Stimulated activated CD4-positive, alpha-beta T cell treated with anti-CD3 and anti-CD28 coated beads, Interleukin-12 subunit alpha, Interleukin-12 subunit beta, amount 100 ng/mL, for 24 hours (primary cell): Measurements from ENCODE around the gene ASNSD1.
"Not testable (repeated sequence)": the region's sequence is repeated elsewhere in the genome, so short reads cannot be mapped to it uniquely, and the experiment has no call there.

Source experiments
- DNase-seq, 2 experiments: peaks; one replicate each; pipeline ENCODE4 v3.0.0-alpha.2; 2020; ENCODE audit warnings: low read depth in 2 of 2

ASNSD1 gene

GRCh38 chr2:189646521-189646920 is 14.7 kb upstream of the ASNSD1 start:
- DNase-seq: no peak

GRCh38 chr2:189648846-189649509 is 12.3 kb upstream of the ASNSD1 start:
- no peak for DNase-seq

DNA sequence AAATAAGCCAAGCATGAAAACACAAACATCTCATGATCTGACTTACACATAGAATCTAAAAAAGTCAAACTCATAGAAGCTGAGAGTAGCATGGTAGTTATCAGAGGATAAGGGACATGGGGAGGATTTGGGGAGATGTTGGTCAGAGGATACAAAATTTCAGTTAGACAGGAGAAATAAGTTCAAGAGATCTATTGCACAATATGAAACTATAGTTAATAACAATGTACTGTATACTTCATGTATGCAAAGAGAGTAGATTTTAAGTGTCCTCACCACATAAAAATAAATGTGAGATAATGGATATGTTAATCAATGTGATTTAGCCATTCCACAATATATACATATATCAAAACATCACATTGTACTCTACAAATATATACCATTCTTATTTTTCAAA is 10.0 kb upstream of the ASNSD1 start:
- no peak for DNase-seq

DNA sequence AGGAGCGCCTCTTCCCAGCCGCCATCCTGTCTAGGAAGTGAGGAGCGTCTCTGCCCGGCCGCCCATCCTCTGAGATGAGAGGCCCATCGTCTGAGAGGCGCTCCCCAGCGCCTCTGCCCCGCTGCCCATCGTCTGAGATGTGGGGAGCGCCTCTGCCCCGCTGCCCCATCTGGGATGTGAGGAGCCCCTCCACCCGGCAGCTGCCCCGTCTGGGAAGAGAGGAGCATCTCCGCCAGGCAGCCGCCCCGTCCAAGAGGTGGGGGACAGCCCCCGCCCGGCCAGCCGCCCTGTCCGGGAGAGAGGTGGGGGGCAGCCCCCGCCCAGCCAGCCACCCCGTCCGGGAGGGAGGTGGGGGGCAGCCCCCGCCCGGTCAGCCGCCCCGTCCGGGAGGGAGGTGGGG is 7.8 kb upstream of the ASNSD1 start:
- not testable (repeated sequence) for DNase-seq

GRCh38 chr2:189654641-189655040 is 6.6 kb upstream of the ASNSD1 start:
- DNase-seq: no peak

GRCh38 chr2:189657867-189658266 is 3.4 kb upstream of the ASNSD1 start:
- no peak for DNase-seq

DNA sequence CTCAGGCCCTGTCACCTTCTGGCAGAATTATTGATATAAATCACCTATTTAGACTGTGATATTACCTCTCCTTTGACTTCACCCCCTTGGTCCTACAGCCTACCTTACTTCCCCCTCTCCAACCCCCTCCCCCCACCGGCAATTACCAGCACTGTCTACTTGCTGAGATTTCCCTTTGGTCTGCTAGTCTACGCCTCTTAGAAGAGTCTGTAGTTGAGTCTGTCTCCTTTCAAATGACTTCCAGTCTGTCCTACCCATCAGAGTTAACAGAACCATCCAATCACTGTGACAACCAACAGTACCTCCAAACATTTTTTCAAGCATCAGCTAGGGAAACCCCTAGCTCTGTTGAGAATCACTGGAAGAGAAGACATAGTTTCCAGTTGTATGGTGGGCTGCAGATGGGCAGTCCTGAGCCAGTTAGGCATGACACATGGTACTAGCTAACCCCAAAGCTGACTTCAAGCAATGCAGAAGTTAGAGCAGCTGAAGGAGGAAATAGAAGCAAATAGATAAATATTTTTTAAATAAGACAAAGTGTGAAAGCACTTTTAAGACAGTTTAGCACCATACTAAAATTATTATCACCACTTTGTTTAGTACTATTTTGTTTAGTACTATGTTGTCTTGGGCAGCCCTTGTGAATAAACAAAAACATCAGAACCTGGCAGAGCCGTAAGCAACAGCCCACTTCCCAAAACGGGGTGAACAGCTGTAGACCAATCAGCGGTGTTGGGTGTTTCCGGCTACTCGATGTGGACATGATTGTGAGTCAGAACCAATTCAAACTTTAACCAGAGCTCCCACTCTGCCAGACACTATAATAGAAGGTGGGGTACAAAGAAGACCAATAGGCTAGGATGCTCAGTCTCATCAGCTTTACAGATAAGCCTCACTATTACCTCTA is 2.7 kb upstream of the ASNSD1 start:
- DNase-seq: no peak

- no peak for DNase-seq
Observed at GRCh38 chr2:189659734-189660133, 1.5 kb upstream of the ASNSD1 start.

- DNase-seq: no peak
Observed at GRCh38 chr2:189660803-189661147, 484 bp upstream of the ASNSD1 start.

GRCh38 chr2:189661957-189662321 is 680 bp downstream of the ASNSD1 start:
- no peak for DNase-seq

- no peak for DNase-seq
Observed at GRCh38 chr2:189662669-189663226, 1.5 kb downstream of the ASNSD1 start.

GRCh38 chr2:189663319-189663718 is 2.1 kb downstream of the ASNSD1 start:
- not testable (repeated sequence) for DNase-seq

- DNase-seq: no peak
Observed at GRCh38 chr2:189669913-189670312, 8.7 kb downstream of the ASNSD1 start.

- no peak for DNase-seq
Observed at GRCh38 chr2:189673661-189674373, 12.6 kb downstream of the ASNSD1 start.

- DNase-seq: peak; percentile 62 to 69
Observed at GRCh38 chr2:189674374-189675112, 13.3 kb downstream of the ASNSD1 start, which contains the start of gene ANKAR. TSS of gene ANKAR (plus strand) at chr2:189674670. CDS start at chr2:189676491, 1,821 bp downstream.

DNA sequence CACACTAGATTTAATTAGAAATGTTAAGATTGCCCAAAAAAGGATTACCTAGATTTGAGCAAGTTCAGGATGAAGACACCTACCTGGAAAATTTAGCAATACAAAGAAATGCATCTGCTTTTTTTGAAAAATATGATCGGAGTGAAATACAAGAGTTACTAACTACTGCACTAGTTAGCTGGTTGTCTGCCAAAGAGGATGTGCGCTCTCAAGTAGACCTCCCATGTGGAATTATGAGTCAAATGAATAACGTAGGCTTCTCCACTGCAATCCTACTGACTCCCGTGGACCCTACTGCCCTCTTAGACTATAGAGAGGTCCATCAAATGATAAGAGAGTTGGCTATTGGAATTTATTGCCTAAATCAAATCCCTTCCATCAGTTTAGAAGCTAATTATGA is 15.2 kb downstream of the ASNSD1 start:
- no peak for DNase-seq

DNA sequence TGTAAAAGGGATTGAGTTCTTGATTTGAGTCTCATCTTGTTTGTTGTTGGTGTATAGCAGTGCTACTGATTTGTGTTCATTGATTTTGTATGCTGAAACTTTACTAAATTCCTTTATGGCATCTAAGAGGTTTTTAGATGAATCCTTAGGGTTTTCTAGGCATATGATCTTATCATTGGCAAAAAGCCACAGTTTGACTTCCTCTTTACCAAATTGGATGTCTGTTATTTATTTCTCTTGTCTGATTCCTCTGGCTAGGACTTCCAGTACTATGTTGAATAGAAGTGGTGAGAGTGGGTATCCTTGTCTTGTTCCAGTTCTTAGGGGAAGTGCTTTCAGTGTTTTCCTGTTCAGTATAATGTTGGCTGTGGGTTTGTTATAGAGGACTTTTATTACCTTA is 18.0 kb downstream of the ASNSD1 start:
- no peak for DNase-seq

GRCh38 chr2:189681203-189681602 is 19.9 kb downstream of the ASNSD1 start:
- no peak for DNase-seq

DNA sequence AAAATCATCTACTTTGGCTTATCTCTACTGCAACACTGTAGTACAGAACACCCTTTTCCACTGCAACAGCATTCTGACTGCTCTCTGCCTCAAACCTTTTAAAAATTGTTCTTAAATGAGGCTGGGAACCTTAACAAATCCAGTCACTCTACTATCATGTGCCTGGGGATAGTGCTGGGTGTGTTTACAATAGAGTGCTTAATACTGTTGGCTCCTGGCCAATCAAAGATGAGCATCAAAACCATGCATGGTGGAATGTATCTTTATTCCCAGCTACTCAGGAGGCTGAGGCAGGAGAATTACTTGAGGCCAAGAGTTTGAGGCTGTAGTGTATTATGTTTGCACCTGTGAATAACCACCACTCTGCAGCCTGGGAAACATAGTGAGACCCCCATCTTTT is 20.6 kb downstream of the ASNSD1 start:
- no peak for DNase-seq

DNA sequence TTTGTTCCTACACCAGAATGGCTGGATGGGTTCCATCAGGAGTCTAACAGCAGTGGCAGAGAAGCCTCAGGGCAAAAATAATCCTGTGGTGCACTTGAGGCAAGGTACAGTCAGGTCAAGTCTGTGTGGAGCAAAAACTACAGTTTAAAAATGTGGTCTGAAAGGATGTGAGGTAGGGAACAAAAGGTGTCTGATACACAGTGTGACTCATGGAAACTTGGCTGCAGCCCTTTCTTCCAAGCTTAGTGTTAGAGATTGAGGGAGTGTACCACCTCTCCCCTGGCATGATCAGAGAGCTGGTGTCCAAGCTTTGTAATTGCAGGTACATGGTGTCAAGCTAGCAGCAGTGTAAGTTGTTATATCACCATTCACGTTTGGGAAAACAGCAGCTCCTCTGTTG is 22.1 kb downstream of the ASNSD1 start:
- no peak for DNase-seq

- no peak for DNase-seq
Observed at GRCh38 chr2:189684811-189685210, 23.6 kb downstream of the ASNSD1 start.
